IMR-90 (cell line): Measurements from ENCODE around the gene ADM5. TPM values are rescaled to one million over a fixed set of nuclear protein-coding genes. Genes with fewer than 3 reads are reported as not detected.

Experiments used
- ATAC-seq: fragments of 200-7000 bp; cut with Tn5 transposase; 2 replicates; pipeline ENCODE4 v1.9.1; 2020; ENCODE audit warnings: low read depth, mild to moderate bottlenecking, moderate library complexity
- BruUV-seq: library from RNA; stranded (reverse); fragments of 400-500 nt; replicated peaks from 2 replicates; lab custom pipeline; 2021; lab: Mats Ljungman, UMichigan
- CTCF ChIA-PET: fragments of 300-600 bp; formaldehyde crosslinking; extraction: SDS; loops from one replicate; lab custom pipeline; 2021; ENCODE audit warnings: antibody characterized with exemption; lab: Yijun Ruan, JAX
- POLR2A ChIA-PET: fragments of 300-600 bp; sonication (Branson Sonifier 250); formaldehyde crosslinking; loops from one replicate; lab custom pipeline; 2022; ENCODE audit warnings: antibody characterized with exemption; ENCODE audit not compliant: unreplicated experiment; lab: Charles Lee
- DNase-seq: peaks from one replicate; pipeline ENCODE4 v3.0.0; 2013
- H2AFZ ChIP-seq: replicated peaks from 2 replicates; pipeline ENCODE3; 2013; ENCODE audit warnings: low read length, mild to moderate bottlenecking; ENCODE audit not compliant: poor library complexity
- H2AK5ac ChIP-seq: 2 replicates; pipeline ENCODE4 v1.6.1; 2013; ENCODE audit warnings: low read depth, low read length, inconsistent platforms
- H2AK9ac ChIP-seq: replicated peaks from 2 replicates; pipeline ENCODE3; 2013; ENCODE audit warnings: mild to moderate bottlenecking, low read depth, low read length, moderate library complexity; ENCODE audit not compliant: poor library complexity
- H2BK120ac ChIP-seq: 2 replicates; pipeline ENCODE4 v1.6.1; 2013; ENCODE audit warnings: low read depth, low read length, inconsistent platforms
- H2BK15ac ChIP-seq: 3 replicates; pipeline ENCODE4 v1.6.1; 2013; ENCODE audit warnings: low read depth, low read length, inconsistent platforms
- H2BK20ac ChIP-seq: 2 replicates; pipeline ENCODE4 v1.6.1; 2013; ENCODE audit warnings: low read depth, mild to moderate bottlenecking, inconsistent platforms, low read length, moderate library complexity
- H2BK5ac ChIP-seq: 2 replicates; pipeline ENCODE4 v1.6.1; 2013; ENCODE audit warnings: mild to moderate bottlenecking, low read depth, low read length, inconsistent platforms; ENCODE audit not compliant: poor library complexity, severe bottlenecking
- H3K14ac ChIP-seq: replicated peaks from 2 replicates; pipeline ENCODE4 v1.6.1; 2013; ENCODE audit warnings: low read depth, low read length, inconsistent platforms
- H3K18ac ChIP-seq: 2 replicates; pipeline ENCODE4 v1.6.1; 2013; ENCODE audit warnings: low read depth, low read length, control low read depth
- H3K23ac ChIP-seq: 2 replicates; pipeline ENCODE4 v1.6.1; 2013; ENCODE audit warnings: low read depth, low read length, inconsistent platforms
- H3K27ac ChIP-seq: 2 replicates; pipeline ENCODE4 v1.5.1; 2013; ENCODE audit warnings: mild to moderate bottlenecking, control low read depth, low read length; ENCODE audit not compliant: insufficient read depth
- H3K27me3 ChIP-seq: 2 replicates; pipeline ENCODE4 v1.6.1; 2013; ENCODE audit warnings: low read length; ENCODE audit not compliant: control insufficient read depth, insufficient read depth
- H3K36me3 ChIP-seq: 2 replicates; pipeline ENCODE4 v1.6.1; 2013; ENCODE audit warnings: low read length, mixed read lengths; ENCODE audit not compliant: control insufficient read depth, insufficient read depth
- H3K4ac ChIP-seq: 2 replicates; pipeline ENCODE4 v1.6.1; 2013; ENCODE audit warnings: low read depth, low read length, inconsistent platforms
- H3K4me1 ChIP-seq: 2 replicates; pipeline ENCODE4 v1.6.1; 2013; ENCODE audit warnings: low read length, mixed read lengths; ENCODE audit not compliant: control insufficient read depth, insufficient read depth
- H3K4me2 ChIP-seq: 2 replicates; pipeline ENCODE4 v1.6.1; 2013; ENCODE audit warnings: low read depth, mild to moderate bottlenecking, control low read depth, low read length, moderate library complexity
- H3K4me3 ChIP-seq: 2 replicates; pipeline ENCODE4 v1.5.1; 2013; ENCODE audit warnings: low read depth, mild to moderate bottlenecking, control low read depth, low read length, moderate library complexity; ENCODE audit not compliant: insufficient read depth
- H3K56ac ChIP-seq: 2 replicates; pipeline ENCODE4 v1.6.1; 2013; ENCODE audit warnings: low read length, inconsistent platforms; ENCODE audit not compliant: insufficient read depth; ENCODE audit errors: extremely low read depth
- H3K79me1 ChIP-seq, 2 experiments: 2 replicates each; pipeline ENCODE4 v1.6.1; 2013; ENCODE audit warnings: low read length in 2 of 2, inconsistent platforms in 1 of 2, low read depth in 1 of 2
- H3K9ac ChIP-seq: 2 replicates; pipeline ENCODE4 v1.6.1; 2013; ENCODE audit warnings: low read depth, low read length, control low read depth
- H3K9me1 ChIP-seq: 2 replicates; pipeline ENCODE4 v1.6.1; 2013; ENCODE audit warnings: low read length, inconsistent platforms; ENCODE audit not compliant: insufficient read depth
- H3K9me3 ChIP-seq: 2 replicates; pipeline ENCODE4 v1.6.1; 2013; ENCODE audit warnings: low read length; ENCODE audit not compliant: control insufficient read depth, insufficient read depth
- H4K20me1 ChIP-seq: 2 replicates; pipeline ENCODE4 v1.6.1; 2013; ENCODE audit warnings: low read length, inconsistent platforms; ENCODE audit not compliant: insufficient read depth
- H4K5ac ChIP-seq: 2 replicates; pipeline ENCODE4 v1.6.1; 2013; ENCODE audit warnings: mild to moderate bottlenecking, low read depth, low read length, control low read depth
- H4K8ac ChIP-seq, 2 experiments: 2 replicates each; pipeline ENCODE4 v1.6.1; 2013; ENCODE audit warnings: low read depth in 2 of 2, low read length in 2 of 2, control low read depth in 1 of 2, inconsistent platforms in 1 of 2
- H4K91ac ChIP-seq: 2 replicates; pipeline ENCODE4 v1.6.1; 2013; ENCODE audit warnings: low read depth, low read length, inconsistent platforms; ENCODE audit not compliant: insufficient read depth
- SMC3 ChIP-seq: fragments of 150-350 bp; IDR thresholded peaks from 2 replicates; pipeline ENCODE4 v1.6.1; 2016; ENCODE audit warnings: low read depth, mild to moderate bottlenecking, antibody characterized with exemption, low read length, moderate library complexity
- WGBS, 2 experiments: methylation state at CpG; one replicate each; pipeline versions ENCODE4 v1.1.5 to v1.1.7; 2013; ENCODE audit warnings: missing lambda C conversion rate in 2 of 2; ENCODE audit not compliant: insufficient read length in 1 of 2; ENCODE audit errors: extremely low coverage in 2 of 2; 5-methylcytosine and 5-hydroxymethylcytosine counted together
- dilution Hi-C: fragments of 300-500 bp; cut with HindIII; formaldehyde crosslinking; loops from one replicate; pipeline ENCODE4 v1.14.3; 2018; ENCODE audit warnings: low sequenced_read_pairs; ENCODE audit not compliant: unreplicated experiment
- in situ Hi-C: fragments of 300-500 bp; cut with MboI; formaldehyde crosslinking; loops from 3 replicates; pipeline ENCODE4 v1.14.3; 2019; ENCODE audit warnings: low sequenced_read_pairs, inconsistent platforms, mixed read lengths
- intact Hi-C: fragments of 100-400 bp; cut with micrococcal nuclease; formaldehyde crosslinking; loops from 2 replicates; pipeline ENCODE4 v1.10.0; 2022
- polyA plus RNA-seq, 3 experiments: library from polyadenylated mRNA; depleted of rRNA; stranded (reverse); fragments of >200 nt; gene quantifications; 2 replicates each; pipeline ENCODE4 v1.2.3, GENCODE V29; 2012; ENCODE audit warnings: low replicate concordance in 1 of 3
- total RNA-seq: library from RNA; depleted of rRNA; stranded (reverse); fragments of >200 nt; gene quantifications from 2 replicates; pipeline ENCODE4 v1.2.3, GENCODE V29; 2012

The ADM5 gene
- total and polyA plus RNA-seq, 2 of the 4 experiments (the other 2 are of a cell fraction): 0.18 to 0.99 TPM

DNA sequence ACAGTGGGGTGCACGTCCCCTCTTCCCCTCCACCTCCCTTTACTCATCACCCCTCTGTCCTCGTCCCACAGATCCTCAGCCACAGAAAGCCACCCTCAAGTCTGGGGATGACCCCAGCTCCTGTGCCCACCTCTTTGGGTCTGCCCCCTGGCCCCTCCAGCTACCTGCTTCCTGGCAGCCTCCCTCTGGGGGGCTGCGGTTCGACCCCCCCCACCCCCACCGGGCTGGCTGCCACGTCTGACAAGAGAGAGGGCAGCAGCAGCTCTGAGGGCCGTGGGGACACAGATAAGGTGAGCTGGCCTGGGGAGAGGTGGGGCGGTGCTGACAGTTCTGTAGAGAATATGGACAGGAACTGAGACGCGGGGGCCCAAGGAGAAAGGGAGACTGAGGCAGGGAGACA lies 34.8 kb upstream of the ADM5 start:
- Histone ChIP-seq H3K14ac (no peak overlapping the region), H3K36me3 (peaks cover 82% of the 10 kb centered on the region), H4K5ac (no peak overlapping the region), H3K23ac (no peak overlapping the region), H3K4ac (no peak overlapping the region), H3K9me1 (no peaks in the 10 kb centered on the region), H2BK20ac (no peak overlapping the region), H4K91ac (no peak overlapping the region), H3K27me3 (no peaks in the 10 kb centered on the region), H3K4me2 (no peak overlapping the region), H4K8ac (no peak overlapping the region), H3K27ac (no peak overlapping the region), H2BK5ac (no peak overlapping the region), H4K20me1 (peaks cover 34% of the 10 kb centered on the region), H3K56ac (no peak overlapping the region), H3K79me1 (peaks cover 18 to 52% of the 10 kb centered on the region in 2 experiments), H2BK120ac (no peak overlapping the region), H3K18ac (no peak overlapping the region), H2AK9ac (no peak overlapping the region), H2BK15ac (no peak overlapping the region), H2AFZ (no peak overlapping the region), H2AK5ac (no peak overlapping the region), H3K9ac (no peak overlapping the region), H3K4me3 (no peak overlapping the region), H3K9me3 (no peaks in the 10 kb centered on the region), H3K4me1 (no peaks in the 10 kb centered on the region)
- WGBS, 2 experiments: 83% methylated on average over 5 of the region's 10 CpGs; no CpG with 5 or more reads in 1 of the 2 experiments
- dilution Hi-C loops: no loop called here
- in situ Hi-C loops: no loop called here
- intact Hi-C loops: no loop called here
- no peak for TF ChIP-seq SMC3
- POLR2A ChIA-PET: interaction anchor here (1.0 kb wide), 1 partner anchor 14 kb away, joined by 3 read pairs; no protein-coding TSS in a partner anchor
- ATAC-seq: no peak
- no TSS peak for BruUV-seq
- no peak for DNase-seq
- CTCF ChIA-PET: interaction anchor here (1.1 kb wide), 1 partner anchor 12 kb away, joined by 3 read pairs; the partner anchor contains the start of gene SCAF1
